ENCODE measurements around the gene XPO4. TPM values are rescaled to one million over a fixed set of nuclear protein-coding genes. Genes with fewer than 3 reads are reported as not detected.
"Not testable (repeated sequence)": the region's sequence is repeated elsewhere in the genome, so short reads cannot be mapped to it uniquely, and the experiment has no call there.

Gene XPO4
- total RNA-seq, 2 experiments from 2014 or later, result 24.8 to 25.1 TPM

DNA sequence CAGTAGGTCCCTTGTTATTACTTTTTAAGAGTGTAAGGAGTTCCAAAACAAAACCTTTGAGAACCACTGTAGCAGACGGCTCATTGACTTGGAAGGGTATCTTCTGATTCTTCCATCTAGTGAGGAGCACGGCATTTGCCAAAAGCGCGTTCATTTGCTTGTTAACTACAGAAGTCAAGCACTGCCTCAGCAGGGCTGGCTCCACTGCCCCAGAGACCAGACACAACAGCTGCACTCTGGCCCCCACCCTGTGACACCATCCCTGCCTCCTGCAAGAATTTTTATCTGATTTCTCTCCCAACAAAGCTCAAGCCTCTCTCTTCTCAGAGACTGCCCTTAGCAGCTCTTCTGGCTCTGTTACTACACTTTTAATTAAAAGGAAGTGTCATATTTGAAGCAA lies 20.7 kb upstream of the XPO4 start:
- no peaks in the 10 kb centered on the region for H3K36me3 Mint-ChIP-seq
- intact Hi-C loops (cut with micrococcal nuclease), result no loop called here

GRCh38 chr13:20921572-20921971 lies 19.0 kb upstream of the XPO4 start:
- no peaks in the 10 kb centered on the region for H3K36me3 Mint-ChIP-seq
- no peaks in the 10 kb centered on the region for H3K4me1 Mint-ChIP-seq (ENCODE audit: low read depth)
- H3K9me3 Mint-ChIP-seq, result no peaks in the 10 kb centered on the region
- H3K27ac Mint-ChIP-seq, result no peak overlapping the region
- no peaks in the 10 kb centered on the region for H3K27me3 Mint-ChIP-seq
- H3K4me3 Mint-ChIP-seq, result no peak overlapping the region
- intact Hi-C loops (cut with micrococcal nuclease), result no loop called here
- ChIA-PET POLR2A (no interaction called here), CTCF (interaction anchor here (0.6 to 1.1 kb wide), 3 partner anchors 426 to 725 kb away, joined by 3 to 7 read pairs (median 4); no protein-coding TSS in a partner anchor)
- DNase-seq, result no peak

More for the DNA sequence above, 20.7 kb upstream of the XPO4 start:
- H3K4me3 Mint-ChIP-seq, result no peak overlapping the region
- no peaks in the 10 kb centered on the region for H3K4me1 Mint-ChIP-seq (ENCODE audit: low read depth)
- ChIA-PET POLR2A (no interaction called here), CTCF (interaction anchor here (3.5 kb wide), 1 partner anchor 428 kb away, joined by 25 read pairs; no protein-coding TSS in a partner anchor)
- no peak for DNase-seq
- H3K9me3 Mint-ChIP-seq, result no peaks in the 10 kb centered on the region
- H3K27me3 Mint-ChIP-seq, result no peaks in the 10 kb centered on the region
- no peak overlapping the region for H3K27ac Mint-ChIP-seq

DNA sequence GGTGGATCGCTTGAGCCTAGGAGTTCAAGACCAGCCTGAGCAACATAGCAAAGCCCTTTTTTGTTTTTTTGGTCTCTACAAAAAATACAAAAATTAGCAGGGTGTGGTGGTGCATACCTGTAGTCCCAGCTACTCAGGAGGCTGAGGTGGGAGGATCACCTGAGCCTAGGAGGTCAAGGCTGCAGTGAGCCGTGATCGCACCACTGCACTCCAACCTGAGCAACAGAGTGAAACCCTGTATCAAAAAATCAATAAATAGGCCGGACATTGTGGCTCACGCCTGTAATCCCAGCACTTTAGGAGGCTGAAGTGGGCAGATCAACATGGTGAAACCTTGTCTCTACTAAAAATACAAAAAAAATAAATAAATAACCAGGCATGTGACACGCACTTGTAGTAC lies 13.1 kb upstream of the XPO4 start:
- H3K27me3 Mint-ChIP-seq; POLR2A ChIA-PET; intact Hi-C loops (cut with micrococcal nuclease); DNase-seq; H3K4me3 Mint-ChIP-seq; H3K36me3 Mint-ChIP-seq; H3K27ac Mint-ChIP-seq; H3K4me1 Mint-ChIP-seq (ENCODE audit: low read depth); H3K9me3 Mint-ChIP-seq: not testable (repeated sequence)
- CTCF ChIA-PET, result interaction anchor here (0.7 kb wide), 1 partner anchor 10 kb away, joined by 3 read pairs; no protein-coding TSS in a partner anchor

DNA sequence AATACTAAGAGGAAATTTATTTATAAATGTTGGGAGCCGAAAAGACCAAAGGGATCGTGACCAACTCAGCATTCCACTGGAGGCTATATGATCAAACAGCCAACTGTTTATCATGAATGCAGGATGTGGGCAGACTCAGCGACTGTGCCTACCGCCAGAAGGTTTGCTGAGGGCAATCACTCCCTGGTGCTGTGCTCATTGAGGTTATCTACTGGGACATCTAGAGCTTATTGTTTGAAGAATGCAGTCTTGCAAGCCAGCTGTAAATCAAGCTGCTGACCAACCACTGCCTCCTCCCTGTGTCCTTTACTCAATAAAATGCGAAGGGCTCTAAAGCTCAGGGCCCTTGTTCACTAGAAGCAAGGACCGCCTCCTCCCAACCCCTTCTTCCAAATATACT lies 8.5 kb upstream of the XPO4 start:
- peaks cover 6% of the 10 kb centered on the region for H3K27me3 Mint-ChIP-seq
- H3K27ac Mint-ChIP-seq, result no peak overlapping the region
- H3K36me3 Mint-ChIP-seq, result no peaks in the 10 kb centered on the region
- intact Hi-C loops (cut with micrococcal nuclease), result no loop called here
- H3K4me3 Mint-ChIP-seq, result no peak overlapping the region
- ChIA-PET CTCF (interaction anchor here (0.5 kb wide), 1 partner anchor 28 kb away, joined by 3 read pairs; no protein-coding TSS in a partner anchor), POLR2A (no interaction called here)
- no peak for DNase-seq
- H3K4me1 Mint-ChIP-seq (ENCODE audit: low read depth), result no peaks in the 10 kb centered on the region
- no peaks in the 10 kb centered on the region for H3K9me3 Mint-ChIP-seq

- Mint-ChIP-seq H3K27me3 (peaks cover 6% of the 10 kb centered on the region), H3K9me3 (no peaks in the 10 kb centered on the region), H3K36me3 (no peaks in the 10 kb centered on the region), H3K4me1 (ENCODE audit: low read depth) (peaks cover under 1% of the 10 kb centered on the region), H3K27ac (no peak overlapping the region), H3K4me3 (no peak overlapping the region)
- intact Hi-C loops (cut with micrococcal nuclease), result loop anchor here (10.0 kb wide), 1 partner anchor 384 kb away; the partner anchor contains the start of gene CRYL1
- CTCF ChIA-PET, result no interaction called here
- POLR2A ChIA-PET, result no interaction called here
- no peak for DNase-seq
These were observed 6.4 kb upstream of the XPO4 start for GRCh38 chr13:20908714-20909497.

GRCh38 chr13:20904908-20905307 lies 2.4 kb upstream of the XPO4 start:
- ChIA-PET POLR2A (no interaction called here), CTCF (no interaction called here)
- intact Hi-C loops (cut with micrococcal nuclease), result loop anchor here (10.0 kb wide), 1 partner anchor 380 kb away; the partner anchor contains the start of gene CRYL1
- H3K4me3 Mint-ChIP-seq, result no peak overlapping the region
- no peaks in the 10 kb centered on the region for H3K9me3 Mint-ChIP-seq
- peaks cover 20% of the 10 kb centered on the region for H3K4me1 Mint-ChIP-seq (ENCODE audit: low read depth)
- peaks cover 1% of the 10 kb centered on the region for H3K27me3 Mint-ChIP-seq
- H3K27ac Mint-ChIP-seq, result no peak overlapping the region
- H3K36me3 Mint-ChIP-seq, result peaks cover 2% of the 10 kb centered on the region
- DNase-seq, result no peak

DNA sequence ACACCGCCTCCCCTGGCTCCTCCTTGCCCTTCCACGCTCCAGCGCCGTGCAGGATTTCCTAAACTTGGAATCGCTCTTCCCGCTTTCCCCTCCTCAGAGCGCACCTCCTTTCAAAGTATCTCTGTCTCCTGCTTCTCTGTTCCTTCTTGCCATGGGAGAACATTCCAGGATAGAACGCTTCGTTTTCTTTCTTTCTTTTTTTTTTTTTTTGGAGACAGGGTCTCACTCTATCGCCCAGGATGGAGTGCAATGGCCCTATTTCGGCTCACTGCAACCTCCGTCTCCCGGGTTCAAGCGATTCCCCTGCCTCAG lies 574 bp upstream of the XPO4 start:
- no peaks in the 10 kb centered on the region for H3K9me3 Mint-ChIP-seq
- H3K36me3 Mint-ChIP-seq, result peaks cover 13% of the 10 kb centered on the region
- no peak for DNase-seq
- H3K27ac Mint-ChIP-seq, result peak overlapping the region; percentile 87
- H3K27me3 Mint-ChIP-seq, result peaks cover 1% of the 10 kb centered on the region
- intact Hi-C loops (cut with micrococcal nuclease), result loop anchor here (2.0 to 10.0 kb wide), 2 partner anchors 274 to 378 kb away; partner anchors contain the start of genes CRYL1, MRPL57 and SKA3
- CTCF ChIA-PET, result interaction anchor here (2.5 kb wide), 1 partner anchor 21 kb away, joined by 10 read pairs; no protein-coding TSS in a partner anchor
- peaks cover 33% of the 10 kb centered on the region for H3K4me1 Mint-ChIP-seq (ENCODE audit: low read depth)
- H3K4me3 Mint-ChIP-seq, result peak overlapping the region; percentile 92
- POLR2A ChIA-PET, result interaction anchor here (0.6 to 2.1 kb wide), 4 partner anchors 109 to 395 kb away, joined by 3 to 13 read pairs (median 7); partner anchors contain the start of genes EEF1AKMT1, MRPL57 and SKA3

GRCh38 chr13:20901668-20902437 lies 693 bp downstream of the XPO4 start:
- H3K36me3 Mint-ChIP-seq, result peaks cover 13% of the 10 kb centered on the region
- H3K4me1 Mint-ChIP-seq (ENCODE audit: low read depth), result peaks cover 37% of the 10 kb centered on the region
- peak overlapping the region; percentile 95 for H3K4me3 Mint-ChIP-seq
- ChIA-PET POLR2A (interaction anchor here (2.0 to 2.1 kb wide), 3 partner anchors 129 to 397 kb away, joined by 4 to 13 read pairs (median 10); partner anchors contain the start of genes EEF1AKMT1, MRPL57 and SKA3), CTCF (interaction anchor here (0.9 to 2.5 kb wide), 3 partner anchors 17 to 73 kb away, joined by 3 to 10 read pairs (median 10); no protein-coding TSS in a partner anchor)
- H3K9me3 Mint-ChIP-seq, result no peaks in the 10 kb centered on the region
- peak; percentile 48 for DNase-seq
- no peaks in the 10 kb centered on the region for H3K27me3 Mint-ChIP-seq
- H3K27ac Mint-ChIP-seq, result peak overlapping the region; percentile 80
- intact Hi-C loops (cut with micrococcal nuclease), result loop anchor here (1.0 to 10.0 kb wide), 3 partner anchors 129 to 377 kb away; partner anchors contain the start of genes CRYL1, EEF1AKMT1, MRPL57 and SKA3

DNA sequence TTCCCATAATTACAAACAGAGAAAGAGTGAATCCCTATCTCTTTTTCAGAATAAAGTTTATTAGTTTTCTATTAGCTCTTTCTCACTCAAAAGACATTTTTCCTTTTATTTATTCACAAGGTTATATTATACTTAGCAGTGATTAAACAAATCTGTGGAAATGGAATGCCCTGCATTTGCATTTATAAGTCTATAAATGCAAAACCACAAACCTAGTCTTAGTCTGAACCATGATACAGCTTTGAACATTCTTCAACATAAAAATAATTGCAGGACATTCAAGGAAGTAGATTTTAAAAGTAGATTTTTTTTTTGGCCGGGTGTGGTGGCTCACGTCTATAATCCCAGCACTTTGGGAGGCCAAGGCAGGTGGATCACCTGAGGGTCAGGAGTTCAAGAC lies 8.3 kb downstream of the XPO4 start:
- peaks cover 10% of the 10 kb centered on the region for H3K36me3 Mint-ChIP-seq
- H3K27ac Mint-ChIP-seq, result no peak overlapping the region
- CTCF ChIA-PET, result interaction anchor here (0.6 kb wide), 1 partner anchor 631 kb away, joined by 3 read pairs; no protein-coding TSS in a partner anchor
- H3K27me3 Mint-ChIP-seq, result no peaks in the 10 kb centered on the region
- POLR2A ChIA-PET, result no interaction called here
- no peak for DNase-seq
- H3K9me3 Mint-ChIP-seq, result no peaks in the 10 kb centered on the region
- peaks cover 34% of the 10 kb centered on the region for H3K4me1 Mint-ChIP-seq (ENCODE audit: low read depth)
- no peak overlapping the region for H3K4me3 Mint-ChIP-seq
- intact Hi-C loops (cut with micrococcal nuclease), result no loop called here

- H3K36me3 Mint-ChIP-seq, result peaks cover 9% of the 10 kb centered on the region
- ChIA-PET CTCF (no interaction called here), POLR2A (interaction anchor here (0.6 to 1.0 kb wide), 2 partner anchors 8 to 125 kb away, joined by 4 to 6 read pairs; no protein-coding TSS in a partner anchor)
- no peak overlapping the region for H3K4me3 Mint-ChIP-seq
- H3K9me3 Mint-ChIP-seq, result no peaks in the 10 kb centered on the region
- H3K27ac Mint-ChIP-seq, result no peak overlapping the region
- no peak for DNase-seq
- intact Hi-C loops (cut with micrococcal nuclease), result no loop called here
- peaks cover 24% of the 10 kb centered on the region for H3K4me1 Mint-ChIP-seq (ENCODE audit: low read depth)
- no peaks in the 10 kb centered on the region for H3K27me3 Mint-ChIP-seq
These were observed 10.8 kb downstream of the XPO4 start for GRCh38 chr13:20891768-20892167.

- Mint-ChIP-seq H3K27ac (no peak overlapping the region), H3K9me3 (no peaks in the 10 kb centered on the region), H3K36me3 (peaks cover 9% of the 10 kb centered on the region), H3K4me3 (no peak overlapping the region), H3K27me3 (no peaks in the 10 kb centered on the region), H3K4me1 (ENCODE audit: low read depth) (peaks cover 20% of the 10 kb centered on the region)
- CTCF ChIA-PET, result no interaction called here
- no peak for DNase-seq
- intact Hi-C loops (cut with micrococcal nuclease), result no loop called here
- POLR2A ChIA-PET, result no interaction called here
These were observed 11.5 kb downstream of the XPO4 start for GRCh38 chr13:20891034-20891433.

GRCh38 chr13:20890540-20890939 lies 12.0 kb downstream of the XPO4 start:
- intact Hi-C loops (cut with micrococcal nuclease); H3K36me3 Mint-ChIP-seq; DNase-seq; POLR2A ChIA-PET; H3K9me3 Mint-ChIP-seq; H3K27ac Mint-ChIP-seq; H3K27me3 Mint-ChIP-seq; H3K4me3 Mint-ChIP-seq; CTCF ChIA-PET: not testable (repeated sequence)
- H3K4me1 Mint-ChIP-seq (ENCODE audit: low read depth), result peaks cover 20% of the 10 kb centered on the region
